SK-N-SH (cell line): ENCODE measurements around the gene TMEM129. TPM values are rescaled to one million over a fixed set of nuclear protein-coding genes. Genes with fewer than 3 reads are reported as not detected.

Experiments used
- CTCF ChIA-PET: fragments of 300-600, 350-600 bp; formaldehyde crosslinking; extraction: SDS; loops from one replicate; lab custom pipeline; 2021; lab: Yijun Ruan, JAX
- POLR2A ChIA-PET: fragments of 350-600 bp; sonication (Branson Sonifier 250); formaldehyde crosslinking; extraction: SDS; loops from one replicate; lab custom pipeline; 2020; ENCODE audit warnings: antibody characterized with exemption, inconsistent platforms; lab: Yijun Ruan, JAX
- DNase-seq: peaks from one replicate; pipeline ENCODE4 v3.0.0; 2012
- H2AFZ ChIP-seq: fragments of 200-600 bp; sonication (generic); 2 replicates; pipeline ENCODE4 v1.8.1; 2016; ENCODE audit warnings: antibody characterized with exemption, mild to moderate bottlenecking, low read depth
- H3F3A ChIP-seq: fragments of 200-600 bp; sonication (generic); replicated peaks from 2 replicates; pipeline ENCODE3; 2016; ENCODE audit warnings: antibody characterized with exemption, mild to moderate bottlenecking; ENCODE audit not compliant: insufficient read depth
- H3K27ac ChIP-seq, 2 experiments: fragments of 200-500 bp in 1 of 2; fragments of 200-600 bp in 1 of 2; sonication (Bioruptor generic) in 1 of 2; sonication (generic), shearing (Covaris generic) in 1 of 2; 2 replicates each; pipeline versions ENCODE4 v1.5.1 to v1.6.1; 2014 to 2016; ENCODE audit warnings: low read depth in 2 of 2, inconsistent platforms in 1 of 2, low read length in 1 of 2, mild to moderate bottlenecking in 1 of 2, mixed read lengths in 1 of 2
- H3K27me3 ChIP-seq: fragments of 200-600 bp; sonication (generic), shearing (Covaris generic); 2 replicates; pipeline ENCODE4 v1.6.1; 2016; ENCODE audit warnings: mixed run types; ENCODE audit not compliant: insufficient read depth
- H3K36me3 ChIP-seq, 2 experiments: fragments of 200-500 bp in 1 of 2; fragments of 200-600 bp in 1 of 2; sonication (Bioruptor generic) in 1 of 2; sonication (generic) in 1 of 2; replicated peaks in 1 of 2; 2 replicates each; pipeline versions ENCODE3 to v1.5.1; 2014 to 2016; ENCODE audit warnings: low read length in 1 of 2, mild to moderate bottlenecking in 1 of 2; ENCODE audit not compliant: insufficient read depth in 2 of 2, control insufficient read depth in 1 of 2
- H3K4me1 ChIP-seq, 2 experiments: fragments of 200-500 bp in 1 of 2; fragments of 200-600 bp in 1 of 2; sonication (Bioruptor generic) in 1 of 2; sonication (generic), shearing (Covaris generic) in 1 of 2; 2 replicates each; pipeline versions ENCODE4 v1.5.1 to v1.6.1; 2014 to 2016; ENCODE audit warnings: low read depth in 1 of 2, low read length in 1 of 2, mixed run types in 1 of 2; ENCODE audit not compliant: insufficient read depth in 2 of 2, control insufficient read depth in 1 of 2
- H3K4me2 ChIP-seq: fragments of 200-600 bp; sonication (generic), shearing (Covaris generic); 2 replicates; pipeline ENCODE4 v1.6.1; 2017; ENCODE audit warnings: mixed run types
- H3K4me3 ChIP-seq, 2 experiments: fragments of 200-500 bp in 1 of 2; fragments of 200-600 bp in 1 of 2; sonication (Bioruptor generic) in 1 of 2; sonication (generic), shearing (Covaris generic) in 1 of 2; 2 replicates each; pipeline versions ENCODE4 v1.5.1 to v1.8.1; 2014 to 2016; ENCODE audit warnings: low read depth in 2 of 2, inconsistent platforms in 1 of 2, low read length in 1 of 2, mild to moderate bottlenecking in 1 of 2, mixed read lengths in 1 of 2, moderate library complexity in 1 of 2
- H3K79me2 ChIP-seq: fragments of 200-600 bp; sonication (generic); 2 replicates; pipeline ENCODE4 v1.8.1; 2017; ENCODE audit warnings: mild to moderate bottlenecking; ENCODE audit not compliant: insufficient read depth
- H3K9ac ChIP-seq: fragments of 200-600 bp; sonication (generic); 2 replicates; pipeline ENCODE4 v1.6.1; 2017; ENCODE audit warnings: mixed run types
- H3K9me2 ChIP-seq: fragments of 200-600 bp; sonication (generic); 2 replicates; pipeline ENCODE4 v1.6.1; 2017; ENCODE audit warnings: mixed run types
- H3K9me3 ChIP-seq: fragments of 200-600 bp; sonication (generic); 2 replicates; pipeline ENCODE4 v1.6.1; 2017; ENCODE audit warnings: mixed run types, mild to moderate bottlenecking, moderate library complexity
- H4K20me1 ChIP-seq: fragments of 200-600 bp; sonication (generic); 2 replicates; pipeline ENCODE4 v1.6.1; 2017; ENCODE audit warnings: mild to moderate bottlenecking, mixed run types; ENCODE audit not compliant: insufficient read depth
- CHD2 ChIP-seq: fragments of 150-350 bp; IDR thresholded peaks from 2 replicates; pipeline ENCODE4 v1.6.1; 2018; ENCODE audit warnings: low read length; ENCODE audit not compliant: partially characterized antibody
- FOXJ3 ChIP-seq: sonication (generic); formaldehyde crosslinking; IDR thresholded peaks from 2 replicates; pipeline ENCODE4 v1.5.1; 2020; ENCODE audit warnings: mild to moderate bottlenecking, missing genetic modification reagents
- GABPA ChIP-seq: IDR thresholded peaks from 2 replicates; pipeline ENCODE4 v1.4.0; 2012; ENCODE audit warnings: low read depth, mild to moderate bottlenecking
- GATA2 ChIP-seq: sonication (generic); formaldehyde crosslinking; IDR thresholded peaks from 2 replicates; pipeline ENCODE4 v1.5.0; 2020; ENCODE audit warnings: mild to moderate bottlenecking, missing genetic modification reagents
- IRF3 ChIP-seq: fragments of 150-350 bp; IDR thresholded peaks from 2 replicates; pipeline ENCODE4 v1.6.1; 2016; ENCODE audit warnings: mild to moderate bottlenecking, low read depth, low read length
- MXI1 ChIP-seq: IDR thresholded peaks from 2 replicates; pipeline ENCODE4 v1.6.1; 2012; ENCODE audit warnings: mild to moderate bottlenecking, low read depth, low read length, improper control_type of control experiment
- NRF1 ChIP-seq: IDR thresholded peaks from 2 replicates; pipeline ENCODE4 v1.6.1; 2012; ENCODE audit warnings: low read depth, mild to moderate bottlenecking, low read length
- PBX3 ChIP-seq: IDR thresholded peaks from 2 replicates; pipeline ENCODE4; 2012
- POLR2AphosphoS5 ChIP-seq: IDR thresholded peaks from 2 replicates; pipeline ENCODE4 v1.6.1; 2012; ENCODE audit warnings: low read depth, low read length
- RAD21 ChIP-seq: IDR thresholded peaks from 2 replicates; pipeline ENCODE4 v1.6.1; 2012; ENCODE audit warnings: mild to moderate bottlenecking, low read length
- RCOR1 ChIP-seq: fragments of 150-350 bp; IDR thresholded peaks from 2 replicates; pipeline ENCODE4 v1.6.1; 2017; ENCODE audit warnings: antibody characterized with exemption, low read length
- RFX5 ChIP-seq: IDR thresholded peaks from 2 replicates; pipeline ENCODE4 v1.6.1; 2012; ENCODE audit warnings: mild to moderate bottlenecking, improper control_type of control experiment, low read length
- RXRA ChIP-seq: IDR thresholded peaks from 2 replicates; pipeline ENCODE4 v1.4.0; 2012; ENCODE audit warnings: low read depth, mild to moderate bottlenecking, borderline replicate concordance
- SMC3 ChIP-seq: IDR thresholded peaks from 2 replicates; pipeline ENCODE4 v1.6.1; 2012; ENCODE audit warnings: low read depth, low read length, improper control_type of control experiment
- TAF1 ChIP-seq: IDR thresholded peaks from 2 replicates; pipeline ENCODE4 v1.6.1; 2012; ENCODE audit warnings: low read depth, mild to moderate bottlenecking, low read length, moderate library complexity, borderline replicate concordance
- TCF12 ChIP-seq: IDR thresholded peaks from 2 replicates; pipeline ENCODE4 v1.4.0; 2012
- TEAD4 ChIP-seq: IDR thresholded peaks from 2 replicates; pipeline ENCODE4 v1.4.0; 2012; ENCODE audit warnings: mild to moderate bottlenecking, borderline replicate concordance; ENCODE audit not compliant: insufficient read depth
- USF1 ChIP-seq: IDR thresholded peaks from 2 replicates; pipeline ENCODE4 v1.4.0; 2012; ENCODE audit warnings: low read depth, borderline replicate concordance
- USF2 ChIP-seq: fragments of 150-350 bp; IDR thresholded peaks from 2 replicates; pipeline ENCODE4 v1.6.1; 2017; ENCODE audit warnings: antibody characterized with exemption, low read length, low read depth, borderline replicate concordance
- WGBS: methylation state at CpG from one replicate; pipeline ENCODE4 v1.1.6; 2017; ENCODE audit warnings: low lambda C conversion rate; 5-methylcytosine and 5-hydroxymethylcytosine counted together
- polyA plus RNA-seq, 3 experiments: library from polyadenylated mRNA; depleted of rRNA; stranded (reverse); fragments of >200 nt; gene quantifications; 2 replicates each; pipeline ENCODE4 v1.2.3, GENCODE V29; 2012
- TF ChIP-seq, protein P1 (sequence below): IDR thresholded peaks from 2 replicates; pipeline ENCODE4 v1.4.0; 2012; ENCODE audit warnings: low read depth, borderline replicate concordance

Gene TMEM129
- polyA plus RNA-seq, 1 of the 3 experiments (the other 2 are of a cell fraction) = 36.5 TPM

DNA sequence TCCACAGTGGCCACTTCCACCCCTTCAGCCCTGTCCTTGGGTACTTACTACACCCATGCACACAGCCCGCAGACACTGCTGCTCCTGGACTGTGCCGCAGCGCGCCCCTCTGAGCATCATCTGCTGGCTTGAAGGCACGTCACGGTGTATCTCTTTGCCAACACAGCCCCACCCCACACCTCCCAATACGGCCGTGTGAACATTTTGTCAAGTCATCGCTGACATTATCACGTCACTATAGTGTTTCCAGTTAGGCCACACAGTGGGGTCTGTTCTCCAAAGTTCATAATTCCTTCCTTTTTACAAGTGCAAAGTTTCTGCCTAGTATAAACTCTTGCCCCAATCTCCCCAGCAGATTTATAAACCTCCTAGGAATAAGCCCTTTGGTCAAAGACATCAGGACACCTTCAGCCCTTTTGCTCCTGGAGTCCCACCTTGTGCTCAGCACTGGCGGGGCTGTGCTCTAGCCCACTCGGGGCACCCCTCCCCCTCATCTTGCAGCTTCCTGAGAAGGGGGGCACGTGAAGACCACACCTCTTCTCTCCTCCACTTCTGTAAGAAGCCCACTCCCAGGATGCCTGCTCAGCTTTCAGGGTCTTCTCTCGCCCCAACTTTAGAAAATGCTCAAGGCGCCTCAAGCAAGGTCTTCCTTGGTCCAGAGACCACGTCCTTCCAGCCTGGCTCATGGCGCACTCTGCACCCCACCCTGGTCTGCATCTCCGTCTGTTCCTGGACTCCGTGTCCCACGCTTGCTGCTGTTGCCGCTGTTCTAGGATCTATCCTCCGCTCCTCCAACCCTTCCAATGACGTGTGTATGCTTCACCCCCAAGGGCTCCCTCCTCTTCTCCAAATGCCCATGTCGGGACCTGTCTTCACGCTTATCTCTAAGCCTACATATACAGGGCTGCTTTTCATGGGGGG lies 44.3 kb downstream of the TMEM129 start:
- H2AFZ ChIP-seq = no peak overlapping the region
- H3K27me3 ChIP-seq = no peaks in the 10 kb centered on the region
- H3K9me3 ChIP-seq = no peaks in the 10 kb centered on the region
- no peak for DNase-seq
- peaks cover 10% of the 10 kb centered on the region for H3K79me2 ChIP-seq
- no peak overlapping the region for H3K4me3 ChIP-seq
- H3K4me1 ChIP-seq = peaks cover 0 to 2% of the 10 kb centered on the region in 2 experiments; a peak in 1 of 4 replicates
- H3F3A ChIP-seq = no peaks in the 10 kb centered on the region
- no peaks in the 10 kb centered on the region for H4K20me1 ChIP-seq
- 88% methylated on average over 24 of the region's 25 CpGs for WGBS
- H3K9me2 ChIP-seq = no peaks in the 10 kb centered on the region
- H3K36me3 ChIP-seq = no peaks in the 10 kb centered on the region
- H3K9ac ChIP-seq = no peak overlapping the region
- no peak overlapping the region for H3K4me2 ChIP-seq
- no peak for TF ChIP-seq GATA2 (CRISPR knock-in tag)
- no peak for TF ChIP-seq USF1
- no peak for TF ChIP-seq RCOR1
- TF ChIP-seq FOXJ3 (CRISPR knock-in tag) = no peak
- no peak for TF ChIP-seq SMC3
- no peak for TF ChIP-seq RFX5
- TF ChIP-seq RXRA = no peak
- no peak for TF ChIP-seq CHD2
- TF ChIP-seq TCF12 = no peak
- no peak for TF ChIP-seq TAF1
- no peak for TF ChIP-seq RAD21
- TF ChIP-seq GABPA = no peak
- TF ChIP-seq, protein P1, sequence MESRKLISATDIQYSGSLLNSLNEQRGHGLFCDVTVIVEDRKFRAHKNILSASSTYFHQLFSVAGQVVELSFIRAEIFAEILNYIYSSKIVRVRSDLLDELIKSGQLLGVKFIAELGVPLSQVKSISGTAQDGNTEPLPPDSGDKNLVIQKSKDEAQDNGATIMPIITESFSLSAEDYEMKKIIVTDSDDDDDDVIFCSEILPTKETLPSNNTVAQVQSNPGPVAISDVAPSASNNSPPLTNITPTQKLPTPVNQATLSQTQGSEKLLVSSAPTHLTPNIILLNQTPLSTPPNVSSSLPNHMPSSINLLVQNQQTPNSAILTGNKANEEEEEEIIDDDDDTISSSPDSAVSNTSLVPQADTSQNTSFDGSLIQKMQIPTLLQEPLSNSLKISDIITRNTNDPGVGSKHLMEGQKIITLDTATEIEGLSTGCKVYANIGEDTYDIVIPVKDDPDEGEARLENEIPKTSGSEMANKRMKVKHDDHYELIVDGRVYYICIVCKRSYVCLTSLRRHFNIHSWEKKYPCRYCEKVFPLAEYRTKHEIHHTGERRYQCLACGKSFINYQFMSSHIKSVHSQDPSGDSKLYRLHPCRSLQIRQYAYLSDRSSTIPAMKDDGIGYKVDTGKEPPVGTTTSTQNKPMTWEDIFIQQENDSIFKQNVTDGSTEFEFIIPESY = no peak
- no peak for TF ChIP-seq TEAD4
- TF ChIP-seq USF2 = no peak
- TF ChIP-seq POLR2AphosphoS5 = no peak
- no peak for TF ChIP-seq MXI1
- no peak for TF ChIP-seq NRF1
- no peak for TF ChIP-seq PBX3
- TF ChIP-seq IRF3 = no peak
- TF ChIP-seq, all 33 proteins: peak for 0
- no peak overlapping the region for H3K27ac ChIP-seq
- CTCF ChIA-PET = interaction anchor here (0.6 to 1.2 kb wide), 2 partner anchors 35 to 53 kb away, joined by 3 to 4 read pairs; partner anchors contain the start of gene SLBP
- POLR2A ChIA-PET = no interaction called here
